Measurements from ENCODE around the gene LPXN.
A peak's percentile ranks its signal among the peaks of the same experiment; 100 is the strongest.

LPXN gene

GRCh38 chr11:58524232-58525036, 51.2 kb downstream of the LPXN start:
- peak; percentile 69 for DNase-seq (ENCODE audit: low spot score)

GRCh38 chr11:58513747-58514367, 61.8 kb downstream of the LPXN start:
- DNase-seq (ENCODE audit: low spot score): peak; percentile 18

GRCh38 chr11:58511636-58512035, 64.0 kb downstream of the LPXN start:
- DNase-seq (ENCODE audit: low spot score): no peak

DNA sequence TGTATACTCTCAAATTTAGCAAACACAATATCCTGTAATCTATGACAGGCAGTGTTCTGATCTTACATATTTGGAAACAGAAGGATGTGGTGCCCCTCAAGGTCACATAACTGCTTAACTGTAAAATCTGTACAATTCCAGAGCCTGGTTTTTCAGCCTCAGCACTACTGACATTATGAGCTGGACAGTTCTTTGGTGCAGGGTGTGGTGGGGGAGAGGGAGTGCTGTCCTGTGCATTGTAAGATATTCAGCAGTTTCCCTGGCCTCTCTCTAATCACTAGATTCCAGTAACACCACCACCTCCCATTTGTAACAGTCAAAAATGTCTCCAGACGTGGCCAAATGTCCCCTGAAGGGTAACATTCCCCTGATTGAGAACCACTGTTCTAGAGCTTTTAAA, 65.9 kb downstream of the LPXN start:
- no peak for DNase-seq (ENCODE audit: low spot score)

- no peak for DNase-seq (ENCODE audit: low spot score)
Measured at GRCh38 chr11:58508814-58509213, 66.8 kb downstream of the LPXN start.

GRCh38 chr11:58508005-58508404, 67.7 kb downstream of the LPXN start, which contains the start of gene OR5B21:
Gene OR5B21 (minus strand): TSS chr11:58508105. CDS start chr11:58508105, 0 bp downstream.
- DNase-seq (ENCODE audit: low spot score): no peak

- DNase-seq (ENCODE audit: low spot score): no peak
Measured at GRCh38 chr11:58507355-58507754, 68.3 kb downstream of the LPXN start.

GRCh38 chr11:58506935-58507334, 68.7 kb downstream of the LPXN start:
- no peak for DNase-seq (ENCODE audit: low spot score)

GRCh38 chr11:58505849-58506248, 69.8 kb downstream of the LPXN start:
- DNase-seq (ENCODE audit: low spot score): no peak

GRCh38 chr11:58504232-58504631, 71.4 kb downstream of the LPXN start:
- DNase-seq (ENCODE audit: low spot score): no peak

- DNase-seq (ENCODE audit: low spot score): no peak
Measured at GRCh38 chr11:58503361-58503856, 72.2 kb downstream of the LPXN start.

GRCh38 chr11:58502004-58502403, 73.7 kb downstream of the LPXN start:
- no peak for DNase-seq (ENCODE audit: low spot score)

GRCh38 chr11:58498464-58498863, 77.2 kb downstream of the LPXN start:
- DNase-seq (ENCODE audit: low spot score): peak; percentile 8

DNA sequence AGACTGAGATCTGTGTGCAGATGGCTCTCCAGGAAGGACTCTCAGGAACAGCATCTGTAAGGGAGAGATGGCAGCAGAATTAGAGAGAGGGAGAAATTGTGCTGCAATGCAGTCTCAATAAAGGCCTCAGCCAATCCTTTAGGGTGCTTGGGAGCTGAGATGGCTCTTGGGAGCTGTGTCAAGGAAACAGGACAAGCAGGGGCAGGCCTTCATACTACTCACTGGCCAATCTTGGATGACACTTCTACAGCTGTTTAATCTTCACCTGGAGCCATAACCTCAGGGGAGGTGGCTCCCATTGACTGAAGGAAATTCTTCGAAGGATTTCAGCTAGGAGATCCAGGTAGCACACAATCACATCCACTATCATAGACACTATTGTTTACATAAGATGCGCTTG, 77.7 kb downstream of the LPXN start:
- DNase-seq (ENCODE audit: low spot score): no peak

GRCh38 chr11:58495906-58496305, 79.8 kb downstream of the LPXN start:
- DNase-seq (ENCODE audit: low spot score): no peak

DNA sequence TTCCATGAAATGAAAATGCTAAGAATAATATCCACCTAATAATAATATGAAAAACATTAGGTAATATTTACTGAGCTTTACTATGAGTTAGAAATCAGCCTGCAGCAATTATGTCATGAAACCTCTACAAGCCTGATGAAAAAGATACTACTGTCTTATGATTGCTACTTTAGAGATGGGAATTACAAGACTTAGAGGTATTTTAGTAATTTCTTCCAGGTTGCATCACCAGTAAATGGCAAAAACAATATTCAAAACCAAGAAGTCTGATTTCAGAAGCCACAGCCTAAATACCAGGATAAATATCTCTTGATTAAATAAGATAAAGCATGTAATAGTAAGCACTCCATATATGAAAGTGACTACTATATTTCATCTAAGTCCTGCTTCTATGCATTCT, 81.6 kb downstream of the LPXN start:
- no peak for DNase-seq (ENCODE audit: low spot score)

DNA sequence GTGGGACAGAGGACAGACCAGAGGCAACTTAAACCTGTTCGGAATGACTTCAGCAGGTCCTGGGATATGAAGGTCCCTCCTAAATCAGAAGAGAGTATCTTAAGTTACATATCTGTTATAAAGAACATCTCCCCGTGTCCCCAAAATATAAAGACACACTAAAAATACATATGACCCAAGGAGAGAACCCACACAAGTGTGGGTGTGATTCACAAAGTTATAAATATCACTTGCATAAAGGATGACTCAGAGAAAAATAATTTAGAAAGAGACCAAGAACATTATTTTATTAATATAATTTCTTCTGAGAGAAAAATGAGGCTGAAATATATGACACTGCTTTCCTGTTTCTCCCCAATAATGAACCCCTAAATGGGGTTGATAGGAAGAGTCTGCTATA, 82.0 kb downstream of the LPXN start:
- DNase-seq (ENCODE audit: low spot score): no peak

GRCh38 chr11:58490827-58491226, 84.8 kb downstream of the LPXN start:
- DNase-seq (ENCODE audit: low spot score): no peak

GRCh38 chr11:58487170-58487569, 88.5 kb downstream of the LPXN start:
- no peak for DNase-seq (ENCODE audit: low spot score)

GRCh38 chr11:58485961-58486360, 89.7 kb downstream of the LPXN start:
- DNase-seq (ENCODE audit: low spot score): no peak

Measured in CD4-positive, alpha-beta T cell treated with Interleukin-2 at 100 ng/mL for 4 hours (primary cell).